Measurements from ENCODE around the gene CCDC91. TPM values are rescaled to one million over a fixed set of nuclear protein-coding genes. Genes with fewer than 3 reads are reported as not detected.

Gene CCDC91
- total and polyA plus RNA-seq, 4 donors: 13.4 to 41.3 (median 23.3) TPM

DNA sequence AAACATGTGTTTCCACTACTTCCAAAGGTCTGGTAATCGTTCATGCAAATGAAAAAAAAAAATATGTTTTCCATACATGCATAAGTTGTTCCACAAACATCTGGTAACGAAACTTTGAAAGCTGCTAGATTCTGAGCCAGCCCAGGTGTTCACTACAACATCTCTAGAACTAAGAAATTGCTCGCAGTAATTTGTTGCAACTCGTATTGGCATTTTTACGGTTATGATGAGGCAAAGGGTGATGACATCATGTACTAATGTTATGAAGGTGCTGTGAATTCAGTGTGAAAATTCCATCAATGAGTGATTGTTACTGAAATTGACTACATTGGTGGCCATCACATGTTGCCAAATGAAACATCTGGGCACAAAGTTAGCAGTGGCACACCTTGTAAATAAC, 31.9 kb upstream of the CCDC91 start:
- no peak overlapping the region for H3K9ac ChIP-seq (ENCODE audit: insufficient read depth in 1 of 2, low read length in 2 of 2)

GRCh38 chr12:28159688-28160087, 30.6 kb upstream of the CCDC91 start:
- TF ChIP-seq CTCF (IDR thresholded peaks at IDR 0.05; ENCODE audit: control extremely low read depth, extremely low read depth): no peak
- Histone ChIP-seq H3K27ac (ENCODE audit: low read depth in 1 of 2, low read length in 1 of 2) (no peak overlapping the region), H3K4me1 (ENCODE audit: control insufficient read depth in 5 of 5, insufficient read depth in 5 of 5, low read length in 5 of 5) (peaks cover 0 to 6% (median 0%) of the 10 kb centered on the region in 5 donors), H3K36me3 (ENCODE audit: control insufficient read depth in 4 of 4, insufficient read depth in 4 of 4, low read length in 4 of 4) (peaks cover 0 to 2% (median 0%) of the 10 kb centered on the region in 4 donors), H3K9ac (ENCODE audit: insufficient read depth in 1 of 2, low read length in 2 of 2) (no peak overlapping the region), H3K4me3 (no peak overlapping the region), H3K27me3 (ENCODE audit: control insufficient read depth in 3 of 3, insufficient read depth in 3 of 3, low read length in 2 of 3) (no peaks in the 10 kb centered on the region), H3K9me3 (ENCODE audit: control insufficient read depth in 4 of 4, insufficient read depth in 3 of 4, low read length in 3 of 4) (no peaks in the 10 kb centered on the region)
- WGBS, 2 donors: 92 to 100% methylated on average over 1 of the region's 1 CpG
- DNase-seq (no peak), ATAC-seq (ENCODE audit: insufficient read depth, low FRiP score) (no peak)

More for the DNA sequence above, 31.9 kb upstream of the CCDC91 start:
- no peak for ATAC-seq (ENCODE audit: insufficient read depth, low FRiP score)
- DNase-seq: no peak
- H3K4me1 ChIP-seq (ENCODE audit: control insufficient read depth in 5 of 5, insufficient read depth in 5 of 5, low read length in 5 of 5): peaks cover 0 to 6% (median 0%) of the 10 kb centered on the region in 5 donors
- H3K4me3 ChIP-seq: no peak overlapping the region
- no peaks in the 10 kb centered on the region for H3K9me3 ChIP-seq (ENCODE audit: control insufficient read depth in 4 of 4, insufficient read depth in 3 of 4, low read length in 3 of 4)
- 91 to 96% methylated on average over 5 of the region's 5 CpGs for WGBS, 2 donors
- TF ChIP-seq CTCF (IDR thresholded peaks at IDR 0.05; ENCODE audit: control extremely low read depth, extremely low read depth): no peak
- no peak overlapping the region for H3K27ac ChIP-seq (ENCODE audit: low read depth in 1 of 2, low read length in 1 of 2)
- no peaks in the 10 kb centered on the region for H3K27me3 ChIP-seq (ENCODE audit: control insufficient read depth in 3 of 3, insufficient read depth in 3 of 3, low read length in 2 of 3)
- H3K36me3 ChIP-seq (ENCODE audit: control insufficient read depth in 4 of 4, insufficient read depth in 4 of 4, low read length in 4 of 4): peaks cover 0 to 2% (median 0%) of the 10 kb centered on the region in 4 donors

DNA sequence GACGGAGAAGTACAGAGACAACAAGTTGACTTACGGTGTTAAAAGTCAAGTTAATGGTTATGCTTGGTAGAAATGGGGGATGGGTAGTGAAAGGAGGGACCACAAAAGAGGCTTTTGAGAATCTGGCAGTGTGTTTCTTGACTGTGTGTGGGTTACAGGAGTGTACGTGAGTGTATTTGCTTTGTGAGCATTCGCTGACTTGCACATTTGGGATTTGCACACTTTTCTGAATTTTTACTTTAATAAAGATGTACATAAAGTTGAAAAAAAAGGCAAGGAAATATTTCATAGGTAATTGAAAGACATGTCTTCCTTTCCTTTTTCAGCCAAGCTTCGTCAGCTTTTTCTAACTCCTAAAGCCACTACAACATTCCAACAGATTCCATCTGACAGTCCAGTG, 28.6 kb upstream of the CCDC91 start:
- Histone ChIP-seq H3K36me3 (ENCODE audit: control insufficient read depth in 4 of 4, insufficient read depth in 4 of 4, low read length in 4 of 4) (peaks cover 0 to 2% (median 0%) of the 10 kb centered on the region in 4 donors), H3K9me3 (ENCODE audit: control insufficient read depth in 4 of 4, insufficient read depth in 3 of 4, low read length in 3 of 4) (no peaks in the 10 kb centered on the region), H3K9ac (ENCODE audit: insufficient read depth in 1 of 2, low read length in 2 of 2) (no peak overlapping the region), H3K4me1 (ENCODE audit: control insufficient read depth in 5 of 5, insufficient read depth in 5 of 5, low read length in 5 of 5) (peaks cover 0 to 4% (median 0%) of the 10 kb centered on the region in 5 donors), H3K27me3 (ENCODE audit: control insufficient read depth in 3 of 3, insufficient read depth in 3 of 3, low read length in 2 of 3) (no peaks in the 10 kb centered on the region), H3K4me3 (no peak overlapping the region), H3K27ac (ENCODE audit: low read depth in 1 of 2, low read length in 1 of 2) (no peak overlapping the region)
- 89 to 95% methylated on average over 5 of the region's 5 CpGs for WGBS, 2 donors
- TF ChIP-seq CTCF (IDR thresholded peaks at IDR 0.05; ENCODE audit: control extremely low read depth, extremely low read depth): no peak
- ATAC-seq (ENCODE audit: insufficient read depth, low FRiP score) (no peak), DNase-seq (no peak)

DNA sequence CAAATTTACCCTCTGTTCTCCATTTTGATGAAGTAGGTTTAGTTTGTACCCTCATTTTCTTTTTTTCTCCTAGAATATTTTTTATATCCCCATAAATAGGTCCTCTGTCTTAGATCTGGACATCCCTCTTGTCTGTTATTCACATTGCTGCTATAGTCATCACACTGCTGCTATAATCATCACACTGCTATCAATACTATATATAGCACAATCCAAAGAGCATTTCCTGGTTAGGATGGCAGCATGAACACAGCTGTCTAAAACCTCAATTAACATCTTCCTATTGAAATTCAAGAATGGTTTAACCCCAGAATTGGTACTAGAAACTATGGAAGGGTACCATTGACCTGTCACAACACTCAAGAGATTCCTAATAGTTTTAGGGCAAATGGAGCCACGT, 27.6 kb upstream of the CCDC91 start:
- ATAC-seq (ENCODE audit: insufficient read depth, low FRiP score) (no peak), DNase-seq (no peak)
- H3K4me3 ChIP-seq: no peak overlapping the region
- 73 to 83% methylated on average over 1 of the region's 1 CpG for WGBS, 2 donors
- no peak overlapping the region for H3K9ac ChIP-seq (ENCODE audit: insufficient read depth in 1 of 2, low read length in 2 of 2)
- no peak for TF ChIP-seq CTCF (IDR thresholded peaks at IDR 0.05; ENCODE audit: control extremely low read depth, extremely low read depth)
- no peaks in the 10 kb centered on the region for H3K36me3 ChIP-seq (ENCODE audit: control insufficient read depth in 4 of 4, insufficient read depth in 4 of 4, low read length in 4 of 4)
- no peaks in the 10 kb centered on the region for H3K27me3 ChIP-seq (ENCODE audit: control insufficient read depth in 3 of 3, insufficient read depth in 3 of 3, low read length in 2 of 3)
- no peaks in the 10 kb centered on the region for H3K4me1 ChIP-seq (ENCODE audit: control insufficient read depth in 5 of 5, insufficient read depth in 5 of 5, low read length in 5 of 5)
- H3K27ac ChIP-seq (ENCODE audit: low read depth in 1 of 2, low read length in 1 of 2): no peak overlapping the region
- no peaks in the 10 kb centered on the region for H3K9me3 ChIP-seq (ENCODE audit: control insufficient read depth in 4 of 4, insufficient read depth in 3 of 4, low read length in 3 of 4)
